Epidermal melanocyte (primary cell): ENCODE data around the gene ZNF8.
"Not testable (repeated sequence)": the region's sequence is repeated elsewhere in the genome, so short reads cannot be mapped to it uniquely, and the experiment has no call there.

ENCODE experiments used
- DNase-seq: peaks from one replicate; pipeline ENCODE4 v3.0.0; 2011; ENCODE audit warnings: low spot score; ENCODE audit not compliant: insufficient read length

Gene ZNF8

GRCh38 chr19:58278541-58279041 is at the start of gene ZNF8:
ZNF8 (plus strand) TSS chr19:58278955; CDS start chr19:58279082, 127 bp downstream.
- DNase-seq = peak; percentile 99

GRCh38 chr19:58229255-58229639 is 49.5 kb upstream of the ZNF8 start:
- DNase-seq = no peak

DNA sequence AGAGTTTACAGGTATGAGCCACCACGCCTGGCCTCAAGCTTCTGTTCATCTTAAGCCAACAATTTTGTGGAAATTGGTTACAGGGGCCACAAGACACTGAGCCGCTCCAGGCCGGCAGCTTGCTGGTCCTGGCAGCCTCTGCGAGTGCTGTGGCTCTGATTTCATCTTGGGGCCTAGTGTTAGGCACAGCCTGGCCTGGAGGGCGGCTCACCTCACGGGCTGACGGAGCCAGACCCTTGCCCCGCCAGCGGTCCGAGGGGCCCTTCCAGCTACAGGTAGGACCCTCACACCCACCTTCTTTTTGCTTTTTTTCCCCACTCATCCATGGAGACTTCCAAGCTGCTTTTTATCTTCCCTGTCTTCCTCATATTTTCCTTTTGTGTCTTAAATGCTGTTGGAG is 41.4 kb upstream of the ZNF8 start:
- no peak for DNase-seq

GRCh38 chr19:58243351-58243750 is 35.4 kb upstream of the ZNF8 start:
- DNase-seq = no peak

DNA sequence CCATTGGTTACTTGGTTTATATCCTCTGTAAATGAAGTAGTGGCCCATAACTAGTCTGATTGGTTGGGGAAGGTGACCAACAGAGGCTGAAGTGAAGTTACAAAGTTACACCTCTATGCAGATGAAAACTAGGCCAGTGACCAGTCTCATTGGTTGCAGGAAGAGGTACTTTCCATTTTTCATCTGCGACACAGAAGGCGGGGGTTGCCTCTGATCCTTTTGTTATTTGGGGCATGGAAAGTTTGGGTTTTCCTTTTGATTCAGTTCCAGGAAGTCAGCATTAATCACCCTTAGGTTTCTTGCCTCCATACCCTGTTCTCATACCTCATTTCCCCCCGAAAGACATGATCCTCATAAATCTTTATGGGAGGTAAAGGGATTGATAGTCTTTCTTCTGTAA is 29.9 kb upstream of the ZNF8 start:
- no peak for DNase-seq

DNA sequence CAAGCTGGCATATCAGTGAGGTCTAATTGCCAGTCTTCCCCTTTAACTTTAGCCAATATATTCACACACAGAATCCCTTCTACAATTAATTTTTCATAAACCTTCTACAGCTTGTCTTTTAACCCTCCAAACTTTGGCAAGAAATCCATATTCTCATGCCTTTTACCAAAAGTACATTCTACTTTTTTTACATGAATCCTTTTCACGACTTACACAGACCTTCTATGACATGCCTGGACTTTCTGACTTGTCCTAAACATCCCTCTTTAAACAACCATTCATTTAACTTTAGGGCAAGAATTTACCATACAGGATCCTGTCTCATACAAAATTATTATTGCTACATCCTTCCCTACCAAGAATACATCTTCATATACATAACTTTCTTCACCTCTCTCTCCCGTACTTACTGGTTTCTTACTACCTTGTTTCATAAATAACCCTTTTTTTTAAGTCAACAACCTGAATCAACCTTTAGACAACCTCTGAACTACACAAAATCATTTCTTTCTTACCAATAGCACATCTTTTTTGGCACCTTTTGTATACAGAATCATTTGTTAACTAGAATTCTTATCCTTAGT is 26.6 kb upstream of the ZNF8 start:
- no peak for DNase-seq

- not testable (repeated sequence) for DNase-seq
These were observed 20.5 kb upstream of the ZNF8 start for GRCh38 chr19:58258259-58258658.

DNA sequence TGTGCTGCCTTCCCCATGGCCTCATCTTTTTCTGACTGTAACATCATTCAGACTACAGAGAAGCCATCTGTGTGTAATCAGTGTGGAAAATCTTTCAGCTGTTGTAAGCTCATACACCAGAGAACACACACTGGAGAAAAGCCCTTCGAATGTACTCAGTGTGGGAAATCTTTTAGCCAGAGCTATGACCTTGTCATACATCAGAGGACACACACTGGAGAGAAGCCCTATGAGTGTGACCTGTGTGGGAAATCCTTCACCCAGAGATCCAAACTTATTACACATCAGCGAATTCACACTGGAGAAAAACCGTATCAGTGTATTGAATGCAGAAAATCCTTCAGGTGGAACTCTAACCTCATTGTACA is 17.2 kb upstream of the ZNF8 start:
- DNase-seq = no peak

DNA sequence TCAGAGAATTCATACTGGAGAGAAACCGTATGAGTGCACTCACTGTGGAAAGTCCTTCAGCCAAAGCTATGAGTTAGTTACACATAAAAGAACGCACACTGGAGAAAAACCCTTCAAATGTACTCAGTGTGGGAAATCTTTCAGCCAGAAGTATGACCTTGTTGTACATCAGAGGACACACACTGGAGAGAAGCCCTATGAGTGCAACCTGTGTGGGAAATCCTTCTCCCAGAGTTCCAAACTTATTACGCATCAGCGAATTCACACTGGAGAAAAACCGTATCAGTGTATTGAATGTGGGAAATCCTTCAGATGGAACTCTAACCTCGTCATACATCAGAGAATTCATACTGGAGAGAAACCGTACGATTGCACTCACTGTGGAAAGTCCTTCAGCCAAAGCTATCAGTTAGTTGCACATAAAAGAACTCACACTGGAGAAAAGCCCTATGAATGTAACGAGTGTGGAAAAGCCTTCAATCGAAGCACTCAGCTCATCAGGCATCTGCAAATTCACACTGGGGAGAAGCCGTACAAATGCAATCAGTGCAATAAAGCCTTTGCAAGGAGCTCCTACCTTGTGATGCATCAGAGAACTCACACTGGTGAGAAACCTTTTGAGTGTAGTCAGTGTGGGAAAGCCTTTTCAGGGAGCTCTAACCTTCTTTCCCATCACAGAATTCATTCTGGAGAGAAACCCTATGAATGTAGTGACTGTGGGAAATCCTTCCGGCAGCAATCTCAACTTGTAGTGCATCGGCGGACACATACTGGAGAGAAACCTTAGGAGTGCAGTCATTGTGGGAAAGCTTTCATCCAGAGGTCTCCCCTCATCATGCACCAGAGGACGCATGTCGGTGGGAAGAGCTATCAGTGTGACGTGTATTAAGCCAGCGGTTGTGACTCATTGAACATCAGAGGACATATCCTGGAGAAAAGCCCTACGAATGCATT is 16.5 kb upstream of the ZNF8 start:
- no peak for DNase-seq

- DNase-seq = no peak
These were observed 15.8 kb upstream of the ZNF8 start for GRCh38 chr19:58262922-58263296.

DNA sequence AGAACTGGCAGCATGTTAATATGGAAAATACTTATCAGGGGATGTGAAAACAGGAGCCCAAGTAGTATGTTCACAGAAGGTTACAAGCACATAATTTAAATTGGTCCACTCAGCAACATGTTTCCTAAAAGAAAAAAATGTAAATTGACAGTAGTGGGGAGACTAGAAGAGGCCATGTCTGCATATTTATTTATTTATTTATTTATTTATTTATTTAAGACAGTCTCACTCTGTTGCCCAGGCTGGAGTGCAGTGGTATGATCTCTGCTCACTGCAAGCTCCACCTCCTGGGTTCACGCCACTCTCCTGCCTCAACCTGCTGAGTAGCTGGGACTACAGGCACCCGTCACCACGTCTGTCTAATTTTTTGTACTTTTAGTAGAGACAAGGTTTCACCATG is 13.7 kb upstream of the ZNF8 start:
- DNase-seq = no peak

DNA sequence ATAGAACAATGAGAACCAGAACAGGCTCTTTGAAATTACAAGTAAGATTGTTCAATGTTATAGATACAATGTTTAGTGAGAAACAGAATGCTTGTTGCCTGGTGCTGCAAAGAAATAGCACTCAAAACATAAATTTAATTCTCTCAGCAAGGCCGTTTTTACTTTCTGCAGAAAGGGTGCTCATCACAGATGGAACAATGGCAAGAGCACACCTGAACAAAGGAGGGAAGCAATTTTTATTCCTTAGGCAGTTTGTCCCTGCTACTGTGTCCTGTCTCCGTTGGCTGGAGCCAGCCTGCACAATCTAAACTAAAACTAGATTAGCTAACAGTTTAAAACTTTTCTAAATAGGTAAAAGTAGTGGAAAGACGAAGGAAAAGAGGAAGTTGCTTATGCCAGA is 10.4 kb upstream of the ZNF8 start:
- no peak for DNase-seq

DNA sequence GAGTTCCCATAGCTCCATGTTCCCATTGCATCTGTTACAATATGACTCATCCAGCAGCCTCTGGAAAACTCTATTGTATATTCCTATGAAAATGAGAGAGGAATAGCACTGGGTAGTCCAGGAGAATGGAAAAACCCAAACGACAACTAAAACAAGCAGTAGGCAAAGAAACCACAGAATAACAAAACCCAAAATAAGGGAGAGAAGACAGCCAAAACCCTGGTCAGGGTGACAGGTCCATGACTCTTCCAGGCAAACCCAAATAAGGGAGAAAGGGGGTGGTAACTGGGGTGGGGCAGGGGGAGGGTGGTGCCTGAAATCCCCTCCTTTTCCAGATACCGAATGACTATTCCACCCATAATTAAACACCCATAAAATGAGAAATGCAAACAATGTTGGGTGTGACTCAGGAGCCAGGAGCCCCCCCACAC is 4.0 kb upstream of the ZNF8 start:
- DNase-seq = no peak

- no peak for DNase-seq
These were observed 3.2 kb upstream of the ZNF8 start for GRCh38 chr19:58275564-58275963.

DNA sequence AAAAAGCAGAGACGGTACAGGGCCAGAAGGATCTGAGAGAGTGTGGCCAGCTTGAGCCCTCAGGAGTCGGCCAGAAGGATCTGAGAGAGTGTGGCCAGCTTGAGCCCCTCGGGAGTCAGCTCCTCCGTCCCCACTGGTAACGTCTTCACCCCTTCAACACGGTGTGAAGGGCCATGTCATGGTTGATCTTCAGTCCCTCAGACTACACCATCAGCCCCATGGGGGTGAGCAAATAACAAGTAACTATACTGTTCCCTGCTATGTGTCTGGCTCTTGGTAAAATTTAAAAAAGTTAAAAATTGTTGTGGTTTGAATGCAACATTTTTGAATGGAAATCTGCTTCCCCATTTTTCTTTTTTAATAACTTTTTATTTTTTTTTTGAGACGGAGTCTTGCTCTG is 1.6 kb upstream of the ZNF8 start:
- DNase-seq = no peak

DNA sequence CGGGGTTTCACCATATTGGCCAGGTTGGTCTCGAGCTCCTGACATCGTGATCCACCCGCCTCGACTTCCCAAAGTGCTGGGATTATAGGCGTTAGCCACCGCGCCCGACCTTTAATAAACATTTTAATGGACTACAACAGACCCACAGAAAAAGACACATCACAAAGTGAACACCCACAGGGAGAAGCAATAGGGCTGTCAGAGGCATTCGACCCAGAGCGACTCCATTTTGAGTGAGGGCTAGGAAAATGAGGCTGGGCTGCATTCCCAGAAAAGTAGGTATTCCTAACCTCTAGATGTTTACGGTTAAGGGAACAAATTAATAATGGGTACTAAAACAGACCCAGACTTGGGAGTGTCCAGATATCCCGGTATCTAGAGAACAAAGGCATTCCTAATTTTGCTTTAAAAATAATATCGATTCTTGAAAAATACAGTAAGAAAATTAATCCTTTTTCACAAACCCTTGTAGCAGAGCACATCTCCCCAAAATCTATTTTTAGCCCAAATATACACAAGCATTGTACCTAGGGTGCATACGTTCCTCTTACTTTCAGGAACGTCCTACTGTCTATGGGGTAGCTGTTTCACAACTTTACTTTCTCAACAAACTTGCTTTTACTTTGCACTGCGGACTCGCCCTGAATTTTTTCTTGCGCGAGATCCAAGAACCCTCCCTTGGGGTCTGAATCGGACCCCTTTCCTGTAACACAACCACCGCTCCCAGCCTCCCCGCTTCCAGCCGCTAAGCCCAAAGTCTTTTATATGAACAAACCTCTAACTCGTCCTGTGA is 811 bp upstream of the ZNF8 start:
- no peak for DNase-seq

- DNase-seq = no peak
These were observed 528 bp downstream of the ZNF8 start for GRCh38 chr19:58279042-58279924.

- DNase-seq = no peak
These were observed 1.2 kb downstream of the ZNF8 start for GRCh38 chr19:58279925-58280316.

GRCh38 chr19:58284199-58284598 is 5.4 kb downstream of the ZNF8 start:
- no peak for DNase-seq

DNA sequence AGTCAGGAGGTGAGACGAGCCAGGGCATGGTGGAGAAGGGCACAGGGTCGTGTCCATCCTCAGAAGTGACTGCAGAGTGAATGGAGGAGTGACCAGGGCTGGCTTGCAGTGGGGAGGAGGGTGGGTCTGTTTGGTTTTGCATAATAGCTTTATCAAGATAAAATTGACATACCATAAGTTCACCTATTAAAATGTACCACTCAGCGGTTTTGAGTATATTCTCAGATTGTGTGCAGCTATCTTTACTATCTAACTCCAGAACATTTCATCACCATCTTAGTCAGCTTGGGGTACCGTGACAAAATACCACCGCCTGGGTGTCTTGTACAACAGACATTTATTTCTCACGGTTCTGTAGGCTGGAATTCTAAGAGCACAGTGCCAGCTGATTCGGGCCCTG is 13.2 kb downstream of the ZNF8 start:
- DNase-seq = no peak

DNA sequence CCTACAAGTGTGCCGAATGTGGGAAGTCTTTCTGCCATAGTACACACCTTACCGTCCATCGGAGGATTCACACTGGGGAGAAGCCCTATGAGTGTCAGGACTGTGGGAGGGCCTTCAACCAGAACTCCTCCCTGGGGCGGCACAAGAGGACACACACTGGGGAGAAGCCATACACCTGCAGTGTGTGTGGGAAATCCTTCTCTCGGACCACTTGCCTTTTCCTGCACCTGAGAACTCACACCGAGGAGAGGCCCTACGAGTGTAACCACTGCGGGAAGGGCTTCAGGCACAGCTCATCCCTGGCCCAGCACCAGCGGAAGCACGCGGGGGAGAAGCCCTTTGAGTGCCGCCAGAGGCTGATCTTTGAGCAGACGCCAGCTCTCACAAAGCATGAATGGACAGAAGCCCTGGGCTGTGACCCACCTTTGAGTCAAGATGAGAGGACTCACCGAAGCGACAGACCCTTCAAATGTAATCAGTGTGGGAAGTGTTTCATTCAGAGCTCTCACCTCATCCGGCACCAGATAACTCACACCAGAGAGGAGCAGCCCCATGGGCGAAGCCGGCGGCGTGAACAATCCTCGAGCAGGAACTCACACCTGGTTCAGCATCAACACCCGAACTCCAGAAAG is 16.1 kb downstream of the ZNF8 start:
- DNase-seq = no peak
